Measurements from ENCODE around the gene TRIM26.

TRIM26 gene

GRCh38 chr6:30154061-30154460 is 59.1 kb downstream of the TRIM26 start:
- no peak for TF ChIP-seq CTCF (IDR thresholded peaks at IDR 0.05; ENCODE audit: low read length, missing control alignments)
- H3K4me3 ChIP-seq (replicated peaks; ENCODE audit: low read depth, low read length) = no peak overlapping the region
- no peak for DNase-seq (ENCODE audit: low read depth)

- no peak for DNase-seq (ENCODE audit: low read depth)
- TF ChIP-seq CTCF (IDR thresholded peaks at IDR 0.05; ENCODE audit: low read length, missing control alignments) = no peak
- H3K4me3 ChIP-seq (replicated peaks; ENCODE audit: low read depth, low read length) = no peak overlapping the region
Measured at GRCh38 chr6:30152910-30153610, 60.1 kb downstream of the TRIM26 start.

- TF ChIP-seq CTCF (IDR thresholded peaks at IDR 0.05; ENCODE audit: low read length, missing control alignments) = no peak
- DNase-seq (ENCODE audit: low read depth) = no peak
- no peak overlapping the region for H3K4me3 ChIP-seq (replicated peaks; ENCODE audit: low read depth, low read length)
Measured at GRCh38 chr6:30152016-30152673, 61.1 kb downstream of the TRIM26 start.

GRCh38 chr6:30151580-30151979 is 61.6 kb downstream of the TRIM26 start:
- H3K4me3 ChIP-seq (replicated peaks; ENCODE audit: low read depth, low read length) = no peak overlapping the region
- DNase-seq (ENCODE audit: low read depth) = no peak
- no peak for TF ChIP-seq CTCF (IDR thresholded peaks at IDR 0.05; ENCODE audit: low read length, missing control alignments)

- no peak overlapping the region for H3K4me3 ChIP-seq (replicated peaks; ENCODE audit: low read depth, low read length)
- no peak for TF ChIP-seq CTCF (IDR thresholded peaks at IDR 0.05; ENCODE audit: low read length, missing control alignments)
- no peak for DNase-seq (ENCODE audit: low read depth)
Measured at GRCh38 chr6:30150671-30151395, 62.4 kb downstream of the TRIM26 start.

- DNase-seq (ENCODE audit: low read depth) = no peak
- no peak for TF ChIP-seq CTCF (IDR thresholded peaks at IDR 0.05; ENCODE audit: low read length, missing control alignments)
- H3K4me3 ChIP-seq (replicated peaks; ENCODE audit: low read depth, low read length) = no peak overlapping the region
Measured at GRCh38 chr6:30149858-30150550, 63.2 kb downstream of the TRIM26 start.
